ENCODE measurements around the gene RHOV. TPM values are rescaled to one million over a fixed set of nuclear protein-coding genes. Genes with fewer than 3 reads are reported as not detected.

The RHOV gene
- total RNA-seq, 1 donor, result 0.36 TPM

- H3K4me1 ChIP-seq (ENCODE audit: insufficient read depth, low read length), result no peaks in the 10 kb centered on the region
- no peak for TF ChIP-seq CTCF (IDR thresholded peaks at IDR 0.05; ENCODE audit: extremely low read depth, low read depth, low read length)
- no peak overlapping the region for H3K4me3 ChIP-seq (ENCODE audit: insufficient read depth, low read length)
- H3K27ac ChIP-seq (ENCODE audit: low read depth, low read length), result no peak overlapping the region
- H3K27me3 ChIP-seq (ENCODE audit: insufficient read depth, low read length), result peaks cover 12% of the 10 kb centered on the region
- H2AFZ ChIP-seq (ENCODE audit: low read length), result no peak overlapping the region
- no peak overlapping the region for H3K4me2 ChIP-seq (ENCODE audit: insufficient read depth, low read length)
- no peaks in the 10 kb centered on the region for H3K9me3 ChIP-seq (ENCODE audit: low read depth, low read length)
- no peaks in the 10 kb centered on the region for H3K36me3 ChIP-seq (ENCODE audit: insufficient read depth, low read length)
- H3K79me2 ChIP-seq (ENCODE audit: insufficient read depth, low read length), result no peaks in the 10 kb centered on the region
- H4K20me1 ChIP-seq (ENCODE audit: insufficient read depth, low read length), result no peaks in the 10 kb centered on the region
- peak; percentile 44 for DNase-seq (ENCODE audit: insufficient read length, low spot score, missing footprints)
These were observed 50.3 kb downstream of the RHOV start for GRCh38 chr15:40823572-40824343.

Small RNA genes within 50 kb of the gene (small RNA-seq; reads per million reads assigned to genes)
- gene AC025166.1, result not detected

Other genes with a start within 250 kb of the RHOV start
- 1.8 TPM in 2 replicates for gene RAD51, start 179.1 kb downstream of the RHOV start, total RNA-seq
- gene RMDN3, start 119.0 kb downstream of the RHOV start, total RNA-seq, result 18.6 and 19.9 TPM in 2 replicates
- 4.4 and 4.7 TPM in 2 replicates for gene GCHFR, start 110.2 kb downstream of the RHOV start, total RNA-seq
- gene C15orf62, start 104.3 kb downstream of the RHOV start, total RNA-seq, result under 0.01 and 0.29 TPM in 2 replicates
- gene ZFYVE19, start 67.1 kb downstream of the RHOV start, total RNA-seq, result 17.4 and 18.0 TPM in 2 replicates
- gene DNAJC17, start 66.8 kb downstream of the RHOV start, total RNA-seq, result 14.8 and 15.6 TPM in 2 replicates
- not detected in 2 replicates for gene PPP1R14D, start 45.5 kb downstream of the RHOV start, total RNA-seq
- gene SPINT1, start 30.2 kb downstream of the RHOV start, total RNA-seq, result 0.72 and 0.88 TPM in 2 replicates
- gene VPS18, start 20.2 kb upstream of the RHOV start, total RNA-seq, result 55.4 and 60.8 TPM in 2 replicates
- not detected in 2 replicates for gene DLL4, start 55.1 kb upstream of the RHOV start, total RNA-seq
- gene CHAC1, start 79.2 kb upstream of the RHOV start, total RNA-seq, result 30.0 and 30.1 TPM in 2 replicates
- gene INO80, start 242.0 kb upstream of the RHOV start, total RNA-seq, result 23.5 and 28.0 TPM in 2 replicates